Activated CD4-positive, alpha-beta T cell treated with anti-CD3 and anti-CD28 coated beads, Interleukin-2, Interleukin-6, amounts not matched to agents 100 ng/mL and 50 ng/mL, durations not matched to agents 16 hours and 8 hours (primary cell): Measurements from ENCODE around the gene OCIAD2.
A peak's percentile ranks its signal among the peaks of the same experiment; 100 is the strongest.
"Not testable (repeated sequence)": the region's sequence is repeated elsewhere in the genome, so short reads cannot be mapped to it uniquely, and the experiment has no call there.

Source experiments
- DNase-seq: peaks from one replicate; pipeline ENCODE4 v3.0.0-alpha.2; 2020

The OCIAD2 gene, protein sequence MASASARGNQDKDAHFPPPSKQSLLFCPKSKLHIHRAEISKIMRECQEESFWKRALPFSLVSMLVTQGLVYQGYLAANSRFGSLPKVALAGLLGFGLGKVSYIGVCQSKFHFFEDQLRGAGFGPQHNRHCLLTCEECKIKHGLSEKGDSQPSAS

DNA sequence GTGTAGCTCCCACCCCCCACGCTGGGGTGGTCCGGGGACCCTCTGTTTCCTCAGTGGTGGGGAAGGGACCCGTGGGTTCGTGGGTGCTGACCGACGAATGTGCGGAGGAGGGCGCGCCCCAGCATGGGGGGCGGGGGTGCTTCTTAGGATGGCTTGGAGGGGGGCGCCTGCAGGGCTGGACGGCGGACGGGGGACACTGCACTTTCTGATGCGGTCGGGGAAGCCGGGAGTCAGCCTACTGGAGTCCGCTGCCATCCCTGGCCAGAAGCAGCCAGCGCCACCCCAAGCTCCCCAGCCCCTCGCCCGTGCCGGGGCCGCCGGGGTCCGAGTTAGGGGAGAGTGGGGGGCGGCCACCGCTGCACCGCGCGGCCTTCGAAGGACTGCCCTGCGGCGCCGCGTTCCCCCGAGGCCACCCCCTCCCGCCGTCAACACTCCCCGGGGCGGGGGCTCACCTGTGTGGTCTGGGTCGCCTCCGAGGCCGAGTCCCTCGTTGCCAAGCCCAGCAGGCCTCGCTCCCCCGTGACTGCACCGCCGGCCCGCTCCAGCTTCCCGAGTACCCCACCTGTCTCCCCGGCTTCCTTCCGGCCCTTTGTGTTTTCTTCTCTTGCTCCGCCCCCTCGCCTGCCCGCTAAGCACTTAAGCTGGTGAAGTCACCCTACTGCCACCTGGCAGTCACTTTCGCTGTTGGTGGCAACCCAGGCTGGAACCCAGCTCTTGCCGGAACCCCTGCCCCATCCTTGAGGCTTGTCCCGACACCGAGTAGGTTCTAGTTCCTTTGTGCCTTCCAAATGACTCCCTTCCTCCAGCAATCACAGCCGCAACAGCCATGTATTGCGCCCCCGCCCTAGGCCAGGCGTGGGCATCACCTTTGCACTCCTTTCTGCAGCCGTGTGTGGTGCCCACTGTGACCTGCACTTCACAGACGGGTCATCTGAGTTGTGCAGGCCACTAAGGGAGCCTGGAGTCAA, at the start of gene OCIAD2:
OCIAD2 (minus strand) TSS at position 569 of the 968 bp plus-strand sequence. CDS start 2,225 bp downstream, outside the sequence.
- peak; percentile 89 for DNase-seq

DNA sequence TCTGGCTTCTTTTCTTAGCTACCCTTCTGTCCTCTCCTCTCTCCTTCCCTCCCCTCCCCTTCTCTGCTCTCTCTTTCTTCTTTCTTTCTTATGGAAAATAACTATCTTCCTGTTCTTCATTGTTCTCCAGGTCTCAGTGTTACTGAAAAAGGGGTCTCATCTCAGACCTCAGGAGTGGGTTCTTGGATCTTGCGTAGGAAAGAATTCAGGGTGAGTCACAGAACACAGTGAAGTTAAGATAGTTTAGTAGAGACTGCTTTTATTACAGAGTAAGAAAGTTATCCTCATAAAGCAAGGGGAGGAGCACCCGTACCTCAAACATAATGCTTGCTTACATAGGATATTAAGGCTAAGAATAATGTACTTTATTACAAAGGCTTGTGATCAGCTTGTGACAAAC, 47.7 kb upstream of the OCIAD2 start:
- no peak for DNase-seq

DNA sequence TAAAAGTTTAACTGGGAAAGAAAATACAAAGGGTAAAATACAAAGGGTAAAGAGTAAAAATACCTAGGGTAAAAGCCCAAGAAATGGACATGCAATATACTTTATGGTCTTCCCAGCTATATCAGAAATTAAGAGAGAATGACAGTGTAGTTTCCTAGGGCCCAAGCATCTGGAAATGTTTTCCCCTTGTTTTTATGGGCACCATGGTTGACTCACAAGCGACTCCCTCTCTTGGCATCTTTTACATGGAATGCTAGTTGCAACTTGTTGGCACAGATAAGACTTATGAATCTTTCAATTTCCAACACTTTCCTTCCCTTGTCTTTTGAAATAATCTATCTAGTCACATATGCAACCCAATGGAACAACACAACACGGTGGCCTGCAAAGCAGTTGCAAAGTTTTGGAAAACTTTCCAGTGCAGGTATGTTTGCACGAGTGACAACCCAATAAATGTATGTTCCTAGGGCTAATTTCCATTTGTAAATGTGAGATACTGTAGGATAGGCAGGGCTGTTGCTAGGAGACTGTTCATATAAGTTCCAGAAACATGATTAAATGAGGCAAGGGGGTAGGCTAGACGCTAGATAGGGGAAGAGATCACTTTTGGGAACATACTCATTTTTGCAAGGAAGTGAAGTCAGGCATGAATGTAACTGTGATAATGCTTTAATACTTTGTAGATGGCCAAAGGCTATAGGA, 43.1 kb upstream of the OCIAD2 start:
- DNase-seq: no peak

DNA sequence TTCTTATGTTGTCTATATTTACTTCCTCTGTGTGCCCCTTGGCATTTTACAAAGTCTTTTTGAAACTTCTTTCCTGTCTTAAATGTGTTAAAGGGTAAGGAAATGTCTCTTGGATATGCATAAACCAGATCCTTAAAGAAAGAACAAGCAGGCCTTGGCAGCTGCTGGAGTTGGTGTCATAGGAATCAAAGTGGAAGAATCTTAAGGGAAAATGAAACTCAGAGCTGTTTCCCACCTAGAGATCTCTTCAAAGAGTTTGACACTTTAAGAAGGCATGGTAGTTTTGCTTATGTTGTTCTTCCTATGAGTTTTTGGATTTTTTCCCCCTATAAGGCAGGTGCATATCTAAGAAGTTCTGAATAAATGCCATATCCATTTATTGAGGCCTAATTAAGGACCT, 42.5 kb upstream of the OCIAD2 start:
- no peak for DNase-seq

DNA sequence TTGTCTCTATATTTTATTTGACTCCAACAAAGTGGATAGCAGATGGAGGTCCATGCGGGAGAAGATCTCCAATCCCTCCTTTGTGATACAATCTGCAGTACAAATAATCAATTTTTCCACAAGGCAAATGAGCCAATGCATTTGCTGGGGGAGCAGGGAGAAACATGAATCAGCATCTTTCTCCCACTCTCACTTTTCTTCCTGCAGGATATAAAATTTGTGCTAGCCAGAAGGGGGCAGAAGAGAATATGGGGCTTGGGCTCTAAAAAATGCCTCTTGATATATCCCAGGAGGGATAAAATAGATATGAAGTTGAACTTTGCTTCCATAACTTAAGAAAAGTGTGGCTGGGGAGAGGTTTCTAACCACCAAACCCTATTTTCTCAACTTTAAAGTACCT, 41.2 kb upstream of the OCIAD2 start:
- no peak for DNase-seq

DNA sequence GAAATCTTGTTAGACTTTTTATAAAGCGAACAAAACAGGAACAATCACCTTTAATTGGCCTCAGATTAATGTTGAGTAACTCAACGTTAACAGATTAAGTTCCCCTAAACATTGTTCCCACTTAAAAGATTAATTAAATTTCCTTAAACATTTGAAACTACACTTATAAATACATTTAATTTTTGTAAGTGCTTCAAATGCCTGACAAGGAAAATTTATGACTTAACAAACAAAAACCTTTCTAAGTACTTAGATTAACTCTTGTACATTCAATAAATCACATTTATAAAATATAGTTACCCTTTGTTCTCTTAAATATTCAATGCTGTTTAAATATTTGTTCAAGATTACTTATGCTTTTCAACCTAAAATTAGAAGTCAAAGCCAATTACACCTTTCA, 39.4 kb upstream of the OCIAD2 start:
- no peak for DNase-seq

DNA sequence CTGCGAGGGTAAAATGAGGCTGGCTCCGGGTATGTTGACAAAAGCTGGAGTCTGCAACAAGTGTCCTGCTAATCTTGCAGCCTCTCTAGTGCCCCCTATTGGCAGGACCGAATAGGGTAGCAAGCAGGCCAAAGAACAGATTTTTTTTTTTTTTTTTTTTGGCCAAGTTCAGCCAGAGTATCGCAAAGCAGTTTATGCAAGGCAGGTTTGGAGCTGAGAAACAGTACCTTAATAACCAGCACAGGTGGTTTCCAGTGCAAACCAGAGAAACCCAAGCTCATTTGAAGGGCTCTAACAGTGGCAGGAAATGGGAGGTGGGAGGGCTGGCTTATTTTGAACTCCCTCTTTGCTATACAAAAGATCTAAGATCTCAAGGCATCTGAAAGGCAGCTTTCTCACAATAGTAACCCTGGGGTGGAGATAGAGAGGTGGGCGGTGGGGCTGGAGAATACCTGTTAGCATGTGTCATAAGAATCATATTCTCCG, 38.2 kb upstream of the OCIAD2 start:
- peak; percentile 74 for DNase-seq

DNA sequence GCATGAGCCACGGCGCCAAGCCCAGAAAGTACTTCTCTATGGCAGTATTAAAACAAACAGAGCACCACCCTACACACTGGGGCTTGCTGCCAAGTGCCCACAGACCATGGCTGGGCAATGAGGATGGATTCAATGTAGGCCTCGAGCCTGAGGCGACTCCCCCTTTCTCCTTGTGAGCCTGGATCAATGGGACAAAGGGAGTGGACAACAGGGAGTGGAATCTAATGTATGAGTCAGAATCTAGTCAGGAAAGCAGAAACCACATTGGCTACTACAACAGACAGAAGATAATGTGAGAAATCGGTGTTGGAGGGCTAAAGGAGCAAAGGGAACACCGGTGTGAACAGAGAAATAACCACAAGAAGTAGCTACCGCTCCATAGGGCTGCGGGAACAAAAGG, 37.7 kb upstream of the OCIAD2 start:
- no peak for DNase-seq

DNA sequence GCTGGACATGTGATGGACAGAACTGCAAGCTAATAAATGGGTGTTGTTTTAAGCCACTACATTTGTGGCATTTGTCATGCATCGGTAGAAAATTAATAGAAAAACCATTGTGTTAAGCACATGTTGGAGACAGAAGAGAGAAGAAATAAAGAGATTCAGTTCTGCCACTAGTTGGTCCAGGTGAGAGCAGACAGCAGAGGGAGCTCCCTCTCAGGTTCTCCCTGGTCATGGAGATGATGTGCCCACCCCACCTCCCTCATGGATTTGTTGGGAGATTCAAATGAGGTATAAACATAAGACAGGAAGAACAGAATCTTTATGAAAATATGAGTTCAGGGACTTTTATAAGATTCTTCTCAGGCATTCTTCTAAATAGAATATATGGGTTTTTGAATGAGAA, 36.8 kb upstream of the OCIAD2 start:
- DNase-seq: no peak

DNA sequence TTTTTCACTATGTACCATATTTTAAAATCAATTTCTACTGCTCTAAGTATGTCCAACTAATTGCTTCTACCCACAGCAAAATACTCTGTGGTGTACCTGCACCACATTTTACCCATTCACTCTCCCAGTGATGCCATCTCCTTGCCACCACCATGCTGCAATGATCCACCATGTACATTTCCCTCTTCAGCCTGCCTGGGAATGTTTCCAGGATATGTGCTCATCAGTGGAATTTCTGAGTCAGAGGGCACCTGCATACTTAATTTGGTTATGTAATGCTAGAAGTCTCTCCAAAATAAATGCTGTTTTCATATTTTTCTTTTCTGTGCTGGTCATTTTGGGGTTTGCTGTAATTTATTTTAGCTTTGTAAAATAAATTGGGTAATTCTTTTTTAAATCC, 33.2 kb upstream of the OCIAD2 start:
- DNase-seq: no peak

DNA sequence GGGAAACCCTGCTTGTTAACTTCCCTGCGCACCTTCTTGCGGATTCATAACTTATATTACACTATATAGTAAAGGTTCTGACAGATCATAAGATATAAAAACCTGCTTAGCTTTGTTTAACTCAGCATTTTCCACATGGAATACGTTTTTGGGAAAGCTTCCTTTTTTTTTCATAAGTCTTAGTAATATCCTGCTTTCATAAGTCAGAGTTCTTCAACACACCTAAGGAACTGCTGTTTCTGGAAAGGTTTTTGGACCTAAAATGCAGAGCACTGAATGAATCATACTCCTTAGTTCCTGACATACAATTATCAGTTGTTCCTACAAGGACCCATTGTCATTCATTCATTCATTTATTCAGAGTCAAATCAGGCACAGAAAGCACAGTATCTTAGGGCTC, 32.3 kb upstream of the OCIAD2 start:
- no peak for DNase-seq

DNA sequence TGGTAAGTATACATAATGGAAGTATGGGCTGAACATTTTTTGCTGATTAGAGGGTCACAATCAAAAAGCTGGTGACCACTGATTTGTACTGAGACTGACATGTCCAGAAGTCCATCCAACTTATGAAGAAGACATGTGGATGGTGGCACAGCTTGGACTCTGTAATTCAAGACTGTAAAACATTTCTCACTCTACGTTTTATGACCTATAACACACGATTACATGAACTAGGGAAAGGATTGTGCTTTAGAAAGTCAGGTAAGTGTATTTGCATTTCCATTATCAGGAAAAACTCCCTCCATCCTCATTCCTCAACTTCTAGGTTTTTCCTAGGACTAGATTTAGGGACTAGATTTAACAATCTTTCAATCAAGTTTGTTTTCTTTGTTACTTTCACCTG, 30.5 kb upstream of the OCIAD2 start:
- DNase-seq: no peak

DNA sequence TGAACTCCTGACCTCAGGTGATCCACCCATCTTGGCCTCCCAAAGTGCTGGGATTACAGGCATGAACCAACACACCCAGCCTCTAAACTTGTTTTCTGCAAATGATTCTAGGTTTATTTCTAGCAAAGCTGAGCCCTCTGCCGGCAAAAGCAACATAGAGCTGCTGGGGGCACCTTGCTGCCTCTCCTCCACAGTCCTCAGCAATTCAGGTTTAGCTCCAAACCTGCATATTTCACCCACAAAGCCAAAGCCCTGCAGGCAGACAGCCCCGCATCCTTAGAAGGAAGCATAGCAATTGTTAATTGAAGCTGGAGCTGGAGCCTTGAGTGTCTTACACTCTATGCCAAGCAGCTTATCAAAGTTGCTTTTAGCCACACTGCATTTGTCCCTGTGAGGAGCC, 24.9 kb upstream of the OCIAD2 start:
- DNase-seq: no peak

DNA sequence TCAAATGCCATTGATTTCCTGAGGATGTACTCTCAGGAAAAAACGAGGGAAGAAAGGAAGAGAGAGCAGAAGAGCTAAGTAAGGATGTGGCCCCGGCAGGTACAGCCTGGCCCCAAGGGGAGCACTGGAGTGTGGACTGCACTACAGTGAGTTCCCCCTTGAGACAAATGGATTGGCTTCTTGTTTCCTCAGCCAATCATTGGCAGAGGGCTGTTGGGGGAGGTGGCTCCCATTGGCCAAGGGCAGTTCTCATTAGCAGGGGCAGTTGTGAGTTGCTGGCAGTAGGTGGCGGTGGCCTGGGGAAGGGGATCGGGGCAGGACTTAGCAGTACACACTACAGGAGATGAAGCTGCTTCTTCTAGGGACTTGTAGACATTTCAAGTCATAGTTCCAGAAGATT, 24.1 kb upstream of the OCIAD2 start:
- no peak for DNase-seq

DNA sequence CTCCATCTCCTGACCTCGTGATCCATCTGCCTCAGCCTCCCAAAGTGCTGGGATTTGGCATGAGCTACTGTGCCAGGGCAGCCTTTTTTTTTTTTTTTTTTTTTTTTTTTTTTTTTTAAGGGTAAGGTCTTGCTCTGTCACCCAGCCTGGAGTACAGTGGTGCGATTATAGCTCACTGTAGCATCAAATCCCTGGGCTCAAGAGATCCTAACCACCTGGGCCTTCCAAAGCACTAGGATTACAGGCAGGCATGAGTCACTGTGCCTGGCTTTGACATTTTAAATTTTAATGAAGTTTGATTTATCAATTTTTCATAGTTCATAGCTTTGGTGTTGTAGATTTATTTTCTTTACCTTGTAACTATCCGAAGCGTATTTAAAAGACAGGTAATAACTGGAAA, 17.8 kb upstream of the OCIAD2 start:
- DNase-seq: no peak

DNA sequence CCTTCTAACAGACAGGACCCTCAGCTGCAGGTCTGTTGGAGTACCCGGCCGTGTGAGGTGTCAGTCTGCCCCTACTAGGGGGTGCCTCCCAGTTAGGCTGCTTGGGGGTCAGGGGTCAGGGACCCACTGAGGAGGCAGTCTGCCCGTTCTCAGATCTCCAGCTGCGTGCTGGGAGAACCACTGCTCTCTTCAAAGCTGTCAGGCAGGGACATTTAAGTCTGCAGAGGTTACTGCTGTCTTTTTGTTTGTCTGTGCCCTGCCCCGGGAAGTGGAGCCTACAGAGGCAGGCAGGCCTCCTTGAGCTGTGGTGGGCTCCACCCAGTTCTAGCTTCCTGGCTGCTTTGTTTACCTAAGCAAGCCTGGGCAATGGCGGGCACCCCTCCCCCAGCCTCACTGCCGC, 16.5 kb upstream of the OCIAD2 start:
- DNase-seq: not testable (repeated sequence)

DNA sequence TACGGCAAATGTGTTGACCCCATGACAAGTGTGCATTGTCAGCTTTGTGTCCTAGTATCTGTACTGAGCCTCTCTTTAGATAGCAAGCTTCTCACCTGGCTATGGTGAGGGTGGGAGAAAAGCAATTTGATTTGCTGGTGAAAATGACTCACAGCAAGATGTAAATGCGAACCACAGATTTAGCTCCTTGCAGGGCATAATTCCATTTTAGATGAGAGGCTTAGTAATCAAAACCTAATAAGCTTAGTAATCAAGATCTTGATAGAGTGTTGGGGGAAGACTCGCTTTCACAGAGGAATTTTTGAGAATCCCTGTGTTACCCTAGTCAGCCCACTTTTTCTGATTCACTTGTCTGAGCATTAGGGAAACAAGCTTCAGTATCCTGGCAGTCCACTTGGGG, 7.7 kb upstream of the OCIAD2 start:
- no peak for DNase-seq

DNA sequence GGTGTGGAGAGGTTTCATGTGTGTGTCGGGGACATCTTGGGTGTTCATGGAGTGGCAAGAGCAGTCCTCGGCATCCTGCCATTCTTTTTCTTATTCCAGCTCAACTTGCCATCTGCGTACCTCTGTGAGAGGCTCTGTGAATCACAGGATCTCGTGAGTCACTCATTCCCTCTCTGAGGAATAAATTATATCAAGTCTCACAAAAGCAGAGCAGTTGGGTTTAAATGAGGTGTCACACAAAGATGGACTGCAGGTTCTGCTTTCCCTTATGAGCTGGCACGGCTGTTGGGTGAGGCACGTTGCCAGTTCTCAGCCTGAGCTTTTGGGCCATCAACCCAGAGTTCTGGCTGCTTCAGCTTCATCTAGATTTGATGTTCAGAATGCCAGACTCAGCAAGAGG, 6.8 kb upstream of the OCIAD2 start:
- DNase-seq: no peak

DNA sequence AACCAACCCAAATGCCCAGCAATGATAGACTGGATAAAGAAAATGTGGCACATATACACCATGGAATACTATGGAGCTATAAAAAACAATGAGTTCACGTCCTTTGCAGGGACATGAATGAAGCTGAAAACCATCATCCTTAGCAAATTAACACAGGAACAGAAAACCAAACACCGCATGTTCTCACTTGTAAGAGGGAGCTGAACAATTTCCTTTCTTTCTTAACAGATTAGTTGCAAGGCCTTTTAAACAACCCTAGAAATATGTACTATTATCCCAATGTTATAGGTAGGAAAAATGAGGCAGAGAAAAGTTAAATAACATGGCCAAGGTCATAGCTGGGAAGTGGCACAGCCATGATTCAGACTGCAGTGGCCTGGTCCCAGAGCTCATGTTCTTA, 5.8 kb upstream of the OCIAD2 start:
- no peak for DNase-seq

DNA sequence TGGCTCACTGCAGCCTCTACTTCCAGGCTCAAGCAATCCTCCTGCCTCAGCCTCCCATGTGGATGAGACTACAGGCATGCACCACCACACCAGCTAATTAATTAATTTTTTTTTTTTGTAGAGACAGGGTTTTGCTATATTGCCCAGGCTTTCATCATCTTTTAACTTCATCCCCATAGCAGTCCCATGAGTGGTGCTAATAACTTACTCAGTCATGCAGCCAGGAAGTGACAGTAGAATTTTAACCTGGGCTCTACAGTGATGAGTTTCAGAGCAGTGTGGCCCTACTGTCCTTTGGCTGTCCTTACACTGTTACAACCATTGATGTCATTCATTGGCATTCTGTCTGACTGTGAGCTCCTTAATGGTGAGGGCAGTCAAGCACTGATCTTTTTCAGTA, 3.9 kb upstream of the OCIAD2 start:
- DNase-seq: no peak

DNA sequence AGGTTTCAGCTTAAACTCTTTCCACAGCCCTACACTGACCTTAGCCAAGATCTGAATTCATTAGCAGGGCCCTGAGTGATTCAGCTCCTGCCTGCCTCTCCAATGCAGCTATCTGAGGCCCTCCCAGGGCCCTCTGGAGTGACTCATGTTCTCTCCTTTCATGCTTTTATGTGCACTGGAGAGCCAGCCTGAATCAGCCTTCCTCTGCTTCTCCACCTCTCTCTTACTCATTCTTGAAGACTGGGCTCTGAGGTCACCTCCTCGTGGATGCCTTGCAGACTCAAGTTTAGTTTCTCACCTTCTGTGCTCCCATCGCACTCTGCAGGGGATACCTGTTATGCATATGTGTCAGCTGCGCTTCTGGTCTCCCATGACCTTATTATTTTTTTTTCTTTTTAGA, 3.1 kb upstream of the OCIAD2 start:
- DNase-seq: peak; percentile 87

DNA sequence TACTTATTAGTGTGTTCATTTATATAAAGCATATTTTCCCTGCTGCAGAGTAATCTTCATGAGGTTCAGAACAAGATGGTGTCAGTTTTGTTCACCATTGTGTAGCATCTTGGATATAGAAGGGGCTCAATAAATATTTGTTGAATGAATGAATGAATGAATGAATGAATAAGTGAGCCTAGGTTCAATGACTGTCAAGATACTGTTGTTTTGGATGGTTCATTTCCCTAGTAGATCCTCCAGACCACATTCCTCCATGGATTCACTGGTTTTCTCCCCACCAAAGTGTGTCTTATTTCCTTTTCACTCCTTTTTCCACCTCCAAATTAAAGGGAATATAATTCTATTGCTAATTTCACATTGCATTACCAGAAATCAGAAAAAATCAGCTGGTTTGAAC, 2.1 kb upstream of the OCIAD2 start:
- DNase-seq: no peak

DNA sequence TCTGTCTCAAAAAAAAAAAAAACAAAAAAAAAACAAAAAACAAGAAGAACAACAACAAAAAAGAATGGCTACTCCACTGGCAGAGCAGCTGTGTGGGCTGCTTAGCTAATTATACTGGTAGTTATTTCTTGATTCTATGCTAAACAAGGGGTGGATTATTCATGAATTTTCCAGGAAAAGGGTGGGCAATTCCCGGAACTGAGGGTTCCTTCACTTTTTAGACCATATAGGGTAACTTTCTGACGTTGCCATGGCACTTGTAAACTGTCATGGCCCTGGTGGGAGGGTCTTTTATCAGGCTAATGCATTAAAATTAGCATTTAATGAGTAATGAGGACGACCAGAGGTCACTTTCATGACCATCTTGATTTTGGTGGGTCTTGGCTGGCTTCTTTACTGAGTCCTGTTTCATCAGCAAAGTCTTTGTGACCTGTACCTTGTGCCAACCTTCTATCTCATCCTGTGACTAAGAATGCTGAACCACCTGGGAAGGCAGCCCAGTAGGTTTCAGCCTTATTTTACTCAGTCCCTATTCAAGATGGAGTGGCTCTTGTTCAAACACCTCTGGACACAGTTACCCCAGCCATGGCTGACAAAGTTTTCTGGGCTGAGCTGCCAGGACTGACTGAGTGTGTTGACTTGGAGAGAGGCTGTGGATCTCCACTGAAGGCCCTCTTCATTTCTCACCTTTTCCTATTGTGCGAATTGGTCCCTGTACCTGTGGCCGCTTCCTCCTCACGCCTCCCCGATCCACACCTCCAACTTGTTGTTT, 1.3 kb upstream of the OCIAD2 start:
- no peak for DNase-seq
